HepG2 (cell line): ENCODE data around the gene NPHP4. TPM values are rescaled to one million over a fixed set of nuclear protein-coding genes. Genes with fewer than 3 reads are reported as not detected.

Source experiments
- ATAC-seq: fragments of 200-7000 bp; cut with Tn5 transposase; 3 replicates; pipeline ENCODE4 v1.9.1; 2020; ENCODE audit warnings: mild to moderate bottlenecking, moderate library complexity
- BruUV-seq: library from RNA; stranded (reverse); fragments of 400-500 nt; replicated peaks from 2 replicates; lab custom pipeline; 2021; lab: Mats Ljungman, UMichigan
- CTCF ChIA-PET: fragments of 300-600 bp; formaldehyde crosslinking; extraction: SDS; loops from one replicate; lab custom pipeline; 2021; ENCODE audit warnings: low total read pairs, inconsistent platforms, low intra/inter-chr PET ratio; lab: Yijun Ruan, JAX
- POLR2A ChIA-PET: fragments of 350-600 bp; sonication (Branson Sonifier 250); formaldehyde crosslinking; loops from one replicate; lab custom pipeline; 2020; ENCODE audit warnings: antibody characterized with exemption, inconsistent platforms; lab: Yijun Ruan, JAX
- DNase-seq: peaks from one replicate; pipeline ENCODE4 v3.0.0-alpha.2; 2015; ENCODE audit warnings: low spot score
- FAIRE-seq: peaks from 3 replicates; lab custom pipeline; 2011; peaks lifted over from hg19 to GRCh38; lab: Jason Lieb, UNC
- H2AFZ ChIP-seq: one replicate; pipeline ENCODE4 v1.6.1; 2011; ENCODE audit warnings: low read length, inconsistent platforms
- H3K27ac ChIP-seq: fragments of 300-600 bp; 3 replicates; pipeline ENCODE4 v1.8.0; 2011; ENCODE audit warnings: mixed run types, mild to moderate bottlenecking, mixed read lengths, low read length, inconsistent platforms; ENCODE audit not compliant: insufficient read depth; ENCODE audit errors: extremely low read length
- H3K27me3 ChIP-seq, 2 experiments: fragments of 200-600 bp in 1 of 2; 2 replicates in 1 of 2; 3 replicates in 1 of 2; pipeline versions ENCODE4 v1.6.0 to v1.8.0; 2011; ENCODE audit warnings: low read length in 2 of 2, mild to moderate bottlenecking in 2 of 2, moderate library complexity in 2 of 2, inconsistent platforms in 1 of 2; ENCODE audit not compliant: insufficient read depth in 2 of 2, control insufficient read depth in 1 of 2
- H3K36me3 ChIP-seq, 2 experiments: fragments of 200-600 bp in 1 of 2; replicated peaks in 1 of 2; 2 replicates in 1 of 2; 3 replicates in 1 of 2; pipeline versions ENCODE4 v1.5.1 to v1.8.0; 2011; ENCODE audit warnings: low read length in 2 of 2, inconsistent platforms in 1 of 2; ENCODE audit not compliant: insufficient read depth in 2 of 2, control insufficient read depth in 1 of 2
- H3K4me1 ChIP-seq: 2 replicates; pipeline ENCODE4 v1.5.1; 2012; ENCODE audit warnings: low read length, inconsistent platforms; ENCODE audit not compliant: insufficient read depth
- H3K4me2 ChIP-seq: 2 replicates; pipeline ENCODE4 v1.6.0; 2011; ENCODE audit warnings: low read depth, low read length, inconsistent platforms
- H3K4me3 ChIP-seq, 3 experiments: fragments of 200-600 bp in 1 of 3; sonication (generic), shearing (Covaris generic) in 1 of 3; replicated peaks in 1 of 3; 2 replicates each; pipeline ENCODE4 v1.5.1; 2011 to 2016; ENCODE audit warnings: low read length in 3 of 3, inconsistent platforms in 2 of 3, low read depth in 2 of 3, mild to moderate bottlenecking in 2 of 3, control low read depth in 1 of 3, mixed read lengths in 1 of 3; ENCODE audit not compliant: insufficient read depth in 1 of 3
- H3K79me2 ChIP-seq: one replicate; pipeline ENCODE4 v1.6.1; 2011; ENCODE audit warnings: low read length, inconsistent platforms; ENCODE audit not compliant: insufficient read depth
- H3K9ac ChIP-seq: 2 replicates; pipeline ENCODE4 v1.6.0; 2011; ENCODE audit warnings: mild to moderate bottlenecking, low read depth, low read length, inconsistent platforms; ENCODE audit not compliant: insufficient read depth
- H3K9me3 ChIP-seq: 2 replicates; pipeline ENCODE4 v1.5.1; 2012; ENCODE audit warnings: mild to moderate bottlenecking, low read length
- H4K20me1 ChIP-seq: 2 replicates; pipeline ENCODE4 v1.6.0; 2011; ENCODE audit warnings: inconsistent platforms, mild to moderate bottlenecking, low read length, moderate library complexity; ENCODE audit not compliant: insufficient read depth
- ATRX ChIP-seq: sonication (generic); formaldehyde crosslinking; IDR thresholded peaks from 2 replicates; pipeline ENCODE4 v1.4.0; 2020; ENCODE audit warnings: missing genetic modification reagents, borderline replicate concordance
- MAF1 ChIP-seq: sonication (generic); formaldehyde crosslinking; IDR thresholded peaks from 2 replicates; pipeline ENCODE4 v1.5.0; 2020; ENCODE audit warnings: missing genetic modification reagents, borderline replicate concordance
- POGK ChIP-seq: sonication (generic); formaldehyde crosslinking; conservative IDR thresholded peaks from 2 replicates; pipeline ENCODE4 v1.8.0; 2022; ENCODE audit warnings: mild to moderate bottlenecking, moderate library complexity, missing genetic modification reagents
- TGIF2 ChIP-seq: IDR thresholded peaks from 2 replicates; pipeline ENCODE4 v1.6.1; 2016; ENCODE audit warnings: control low read depth, missing compliant biosample characterization
- ZNF280D ChIP-seq: sonication (generic); formaldehyde crosslinking; IDR thresholded peaks from 2 replicates; pipeline ENCODE4 v1.5.1; 2020; ENCODE audit warnings: mild to moderate bottlenecking, missing genetic modification reagents
- ZSCAN30 ChIP-seq: sonication (generic); formaldehyde crosslinking; IDR thresholded peaks from 2 replicates; pipeline ENCODE4 v1.5.0; 2020; ENCODE audit warnings: mild to moderate bottlenecking, missing genetic modification reagents
- WGBS: methylation state at CpG from one replicate; pipeline ENCODE4 v1.1.6; 2017; ENCODE audit warnings: low lambda C conversion rate; 5-methylcytosine and 5-hydroxymethylcytosine counted together
- in situ Hi-C: cut with HindIII; loops from 2 replicates; pipeline ENCODE4 v1.10.0; 2017; ENCODE audit warnings: low pct_unique_long_range_greater_than_20kb; ENCODE audit not compliant: extremely low pct_ligation_motif_present
- intact Hi-C: fragments of 100-400 bp; cut with micrococcal nuclease; formaldehyde crosslinking; loops from one replicate; pipeline ENCODE4 v1.10.0; 2022; ENCODE audit not compliant: unreplicated experiment
- polyA plus RNA-seq, 8 experiments: library from polyadenylated mRNA; depleted of rRNA in 3 of 8; stranded (reverse) in 7 of 8; unstranded in 1 of 8; fragments of >200 nt; fragmentation: Illumina TruSeq in 4 of 8; extraction: Trizol in 4 of 8; gene quantifications; 2 replicates each; pipeline versions ENCODE4 v1.2.1 to v1.2.3, GENCODE V29; 2011 to 2016; ENCODE audit warnings: low read depth in 4 of 8, missing spikeins in 1 of 8, mixed read lengths in 1 of 8; ENCODE audit not compliant: insufficient read depth in 1 of 8
- total RNA-seq, 5 experiments: library from RNA; depleted of rRNA; stranded (reverse); fragments of >200 nt; fragmentation: Illumina TruSeq; extraction: Trizol; gene quantifications; 2 replicates each; pipeline ENCODE4 v1.2.3, GENCODE V29; 2016; ENCODE audit warnings: low read depth in 1 of 5

NPHP4 gene
- total and polyA plus RNA-seq, 2 of the 13 experiments (the other 11 are each of a cell fraction or from before 2014, with no cell fraction given), result 4.4 to 6.8 TPM

GRCh38 chr1:5950994-5951785 lies 41.0 kb downstream of the NPHP4 start:
- Histone ChIP-seq H3K9me3 (no peaks in the 10 kb centered on the region), H4K20me1 (no peaks in the 10 kb centered on the region), H3K4me1 (peaks cover 60% of the 10 kb centered on the region), H3K27ac (peak overlapping the region; percentile 3), H3K4me3 (no peak overlapping the region), H2AFZ (no peak overlapping the region), H3K79me2 (peaks cover 4% of the 10 kb centered on the region), H3K9ac (no peak overlapping the region), H3K27me3 (no peaks in the 10 kb centered on the region), H3K4me2 (no peak overlapping the region), H3K36me3 (peaks cover 1 to 28% of the 10 kb centered on the region in 2 experiments; a peak in 4 of 5 replicates)
- no peak for DNase-seq
- no TSS peak for BruUV-seq
- ChIA-PET CTCF (no interaction called here), POLR2A (no interaction called here)
- no peak for TF ChIP-seq TGIF2 (CRISPR knock-in tag)
- TF ChIP-seq MAF1 (CRISPR knock-in tag), result no peak
- no peak for TF ChIP-seq ZSCAN30 (CRISPR knock-in tag)
- TF ChIP-seq ATRX, result no peak
- TF ChIP-seq ZNF280D (CRISPR knock-in tag), result no peak
- TF ChIP-seq POGK (CRISPR knock-in tag), result no peak
- intact Hi-C loops (no loop called here), in situ Hi-C loops (no loop called here)
- FAIRE-seq, result no peak
- no peak for ATAC-seq
- 97% methylated on average over 24 of the region's 24 CpGs for WGBS
